ENCODE measurements around the gene EIF5.

Gene EIF5

DNA sequence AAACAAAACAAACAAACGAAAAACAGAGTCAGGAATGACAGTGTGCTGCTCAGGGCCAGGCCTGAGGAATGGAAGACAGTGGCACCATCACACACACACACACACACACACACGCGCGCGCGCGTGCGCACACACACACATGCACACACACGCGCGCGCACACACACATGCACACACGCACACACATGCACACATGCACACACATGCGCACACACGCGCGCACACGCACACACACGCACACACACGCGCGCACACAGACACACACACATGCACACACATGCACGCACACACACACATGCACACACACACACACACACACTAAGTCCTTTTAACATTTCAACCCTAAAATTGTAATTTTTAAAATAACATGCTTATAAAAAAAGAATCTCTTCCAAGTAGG, 38.0 kb downstream of the EIF5 start:
- no peak for DNase-seq (ENCODE audit: low spot score)

- peak; percentile 86 for DNase-seq (ENCODE audit: low spot score)
Observed at GRCh38 chr14:103372552-103373304, 38.7 kb downstream of the EIF5 start.

DNA sequence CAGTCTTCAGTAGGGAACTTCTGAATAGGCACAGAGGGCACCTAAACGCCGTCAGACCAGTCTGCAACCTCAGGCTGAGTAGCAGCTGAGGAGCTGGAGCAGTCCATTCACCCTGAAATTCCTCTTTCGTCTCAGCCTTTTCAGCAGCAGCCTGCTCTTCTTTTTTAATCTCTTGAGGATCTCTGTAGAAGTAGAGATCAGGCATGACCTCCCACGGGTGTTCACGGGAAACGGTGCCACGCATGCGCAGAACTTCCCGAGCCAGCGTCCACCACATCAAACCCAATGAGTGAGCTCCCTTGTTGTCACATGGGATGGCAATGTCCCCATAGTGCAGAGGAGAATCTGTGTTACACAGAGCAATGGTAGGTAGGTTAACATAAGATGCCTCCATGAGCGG, 40.1 kb downstream of the EIF5 start:
- no peak for DNase-seq (ENCODE audit: low spot score)

- no peak for DNase-seq (ENCODE audit: low spot score)
Observed at GRCh38 chr14:103377522-103378037, 43.5 kb downstream of the EIF5 start.

DNA sequence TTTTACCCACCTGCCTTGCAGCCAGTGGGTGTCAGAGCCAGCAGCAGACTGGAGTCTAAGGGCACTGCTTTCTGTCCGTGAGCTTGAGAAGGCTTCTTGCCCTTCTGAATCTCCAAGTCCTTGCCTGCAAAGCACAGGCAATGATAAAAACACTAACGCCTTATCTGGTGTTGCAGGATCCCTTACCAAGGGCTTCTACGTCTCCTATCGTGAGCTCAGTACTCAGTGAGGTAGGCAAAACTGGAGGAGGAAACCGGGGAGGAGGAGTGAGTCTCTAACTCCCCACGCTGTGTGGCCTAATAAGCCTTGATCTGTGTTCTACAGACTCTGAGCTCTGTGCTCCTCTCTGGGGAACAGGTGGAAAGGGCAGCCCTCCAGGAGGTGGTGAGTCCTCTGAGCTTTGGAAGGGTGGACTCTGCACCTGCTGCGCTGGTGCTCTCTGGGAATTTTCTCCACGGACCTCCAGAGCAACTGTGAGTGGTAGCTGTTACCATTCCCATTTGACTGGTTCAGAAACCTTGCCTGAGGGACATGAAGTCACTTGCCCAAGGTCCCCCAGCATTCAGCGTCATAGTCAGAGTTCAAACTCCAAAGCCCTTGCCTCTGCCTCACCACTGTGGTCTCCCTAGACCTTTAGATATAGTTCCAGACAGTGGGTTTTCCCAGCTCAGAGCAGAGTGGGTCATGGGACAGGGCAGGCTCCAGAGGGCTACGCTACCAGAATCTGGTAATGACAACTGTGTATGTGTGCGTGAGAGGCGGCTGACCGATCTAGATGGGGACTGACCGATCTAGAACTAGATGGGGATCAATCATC, 44.2 kb downstream of the EIF5 start:
- DNase-seq (ENCODE audit: low spot score), result no peak

- DNase-seq (ENCODE audit: low spot score), result no peak
Observed at GRCh38 chr14:103380719-103381377, 46.8 kb downstream of the EIF5 start.

GRCh38 chr14:103382376-103382775, 48.3 kb downstream of the EIF5 start:
- DNase-seq (ENCODE audit: low spot score), result no peak

- no peak for DNase-seq (ENCODE audit: low spot score)
Observed at GRCh38 chr14:103384450-103385151, 50.6 kb downstream of the EIF5 start.

DNA sequence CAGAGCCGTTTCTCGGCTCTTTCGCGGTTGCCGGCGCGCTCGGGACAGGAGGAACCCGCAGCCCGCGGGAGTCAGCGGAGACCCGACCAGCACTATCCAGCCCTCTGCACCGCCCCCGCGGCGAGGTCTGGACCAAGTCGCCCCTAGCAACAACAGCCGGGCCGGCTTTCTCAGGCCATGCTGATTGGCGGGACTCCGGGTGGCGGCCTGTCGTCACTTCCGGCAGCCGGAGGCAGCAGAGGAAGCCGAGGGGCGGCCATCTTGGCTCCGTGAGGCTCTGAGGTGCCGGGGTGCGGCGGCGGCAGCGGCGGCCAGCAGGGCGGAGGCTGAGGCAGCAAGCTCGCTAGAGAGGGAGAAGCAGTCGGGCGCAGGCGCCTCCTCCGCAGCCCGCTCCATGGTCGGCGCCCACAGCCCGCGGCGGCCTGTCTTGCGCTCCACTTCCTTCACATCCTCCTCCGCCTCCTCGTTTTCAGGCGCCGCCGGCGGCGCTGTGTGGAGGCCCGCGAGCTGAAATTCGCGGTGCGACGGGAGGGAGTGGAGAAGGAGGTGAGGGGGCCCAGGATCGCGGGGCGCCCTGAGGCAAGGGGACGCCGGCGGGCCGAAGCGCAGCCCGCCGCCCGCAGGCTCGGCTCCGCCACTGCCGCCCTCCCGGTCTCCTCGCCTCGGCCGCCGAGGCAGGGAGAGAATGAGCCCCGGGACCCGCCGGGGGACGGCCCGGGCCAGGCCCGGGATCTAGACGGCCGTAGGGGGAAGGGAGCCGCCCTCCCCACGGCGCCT, 51.3 kb downstream of the EIF5 start, which contains the start of gene MARK3:
Gene MARK3, plus strand, starts transcription at position 264 of the 777 bp plus-strand sequence. CDS start 615 bp downstream, outside the sequence.
- peak; percentile 91 for DNase-seq (ENCODE audit: low spot score)

GRCh38 chr14:103385929-103386712, 52.1 kb downstream of the EIF5 start:
- no peak for DNase-seq (ENCODE audit: low spot score)

DNA sequence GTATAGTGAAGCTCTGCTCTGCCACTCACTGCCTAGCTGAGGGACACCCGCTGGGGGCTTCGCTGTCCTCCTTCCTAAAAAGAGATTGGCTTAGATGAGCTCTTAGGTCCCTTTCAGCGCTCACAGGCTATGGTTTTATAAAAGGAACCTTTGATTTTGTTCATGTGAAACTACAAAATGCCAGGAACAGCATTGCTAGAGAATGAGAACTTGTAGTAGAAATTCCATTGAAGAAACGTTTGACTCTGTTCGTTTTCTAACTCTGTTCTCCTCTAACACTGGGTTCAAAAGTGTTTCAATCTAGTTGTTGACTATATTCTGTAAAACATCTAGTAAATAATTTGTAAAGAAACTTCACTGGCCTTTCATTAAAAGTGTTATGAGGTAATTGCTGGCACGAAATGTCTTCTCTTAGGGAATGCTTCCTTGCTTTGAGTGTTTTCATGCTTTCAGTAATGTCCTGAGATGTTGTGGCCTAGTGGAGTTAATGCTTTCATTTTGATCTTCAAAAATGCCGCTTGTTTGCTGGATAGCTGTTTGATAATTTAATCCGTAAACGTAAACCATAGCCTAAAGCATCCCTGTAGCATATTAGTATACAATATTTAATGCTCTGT, 52.8 kb downstream of the EIF5 start:
- no peak for DNase-seq (ENCODE audit: low spot score)

GRCh38 chr14:103388664-103389063, 54.6 kb downstream of the EIF5 start:
- no peak for DNase-seq (ENCODE audit: low spot score)

- no peak for DNase-seq (ENCODE audit: low spot score)
Observed at GRCh38 chr14:103390605-103391004, 56.6 kb downstream of the EIF5 start.

- DNase-seq (ENCODE audit: low spot score), result no peak
Observed at GRCh38 chr14:103391048-103391447, 57.0 kb downstream of the EIF5 start.

DNA sequence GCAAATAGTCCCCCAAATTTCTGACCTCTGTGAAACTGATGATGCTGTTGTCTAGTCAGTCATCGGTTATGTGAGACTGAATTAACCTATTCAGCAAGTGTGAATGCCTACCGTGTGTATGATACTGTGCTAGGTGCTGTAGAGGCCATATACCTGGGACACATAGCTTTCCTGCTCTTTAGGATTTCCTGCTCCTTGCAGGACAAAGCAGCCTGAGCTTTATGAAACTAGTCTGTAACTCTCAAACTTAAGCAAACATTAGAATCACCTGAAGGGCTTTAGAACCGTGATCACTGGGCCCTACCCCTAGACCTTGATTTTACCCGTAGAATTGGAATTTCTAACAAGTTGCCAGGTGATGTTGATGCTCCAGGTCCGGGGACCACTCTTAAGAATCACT, 58.1 kb downstream of the EIF5 start:
- no peak for DNase-seq (ENCODE audit: low spot score)

GRCh38 chr14:103392572-103392971, 58.5 kb downstream of the EIF5 start:
- DNase-seq (ENCODE audit: low spot score), result no peak

DNA sequence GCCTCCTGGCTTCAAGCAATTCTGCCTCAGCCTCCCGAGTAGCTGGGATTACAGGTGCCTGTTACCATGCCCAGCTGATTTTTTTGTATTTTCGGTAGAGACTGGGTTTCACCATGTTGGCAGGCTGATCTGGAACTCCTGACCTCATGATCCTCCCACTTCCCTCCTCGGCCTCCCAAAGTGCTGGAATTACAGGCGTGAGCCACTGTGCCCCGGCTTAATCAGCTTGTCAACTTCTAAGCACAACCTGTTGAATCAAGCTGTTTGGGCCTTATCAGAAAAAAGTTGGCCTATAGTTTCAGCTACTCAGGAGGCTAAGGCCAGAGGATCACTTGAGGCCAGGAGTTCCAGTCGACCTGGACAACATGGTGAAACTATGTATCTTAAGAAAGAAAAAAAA, 59.0 kb downstream of the EIF5 start:
- no peak for DNase-seq (ENCODE audit: low spot score)

DNA sequence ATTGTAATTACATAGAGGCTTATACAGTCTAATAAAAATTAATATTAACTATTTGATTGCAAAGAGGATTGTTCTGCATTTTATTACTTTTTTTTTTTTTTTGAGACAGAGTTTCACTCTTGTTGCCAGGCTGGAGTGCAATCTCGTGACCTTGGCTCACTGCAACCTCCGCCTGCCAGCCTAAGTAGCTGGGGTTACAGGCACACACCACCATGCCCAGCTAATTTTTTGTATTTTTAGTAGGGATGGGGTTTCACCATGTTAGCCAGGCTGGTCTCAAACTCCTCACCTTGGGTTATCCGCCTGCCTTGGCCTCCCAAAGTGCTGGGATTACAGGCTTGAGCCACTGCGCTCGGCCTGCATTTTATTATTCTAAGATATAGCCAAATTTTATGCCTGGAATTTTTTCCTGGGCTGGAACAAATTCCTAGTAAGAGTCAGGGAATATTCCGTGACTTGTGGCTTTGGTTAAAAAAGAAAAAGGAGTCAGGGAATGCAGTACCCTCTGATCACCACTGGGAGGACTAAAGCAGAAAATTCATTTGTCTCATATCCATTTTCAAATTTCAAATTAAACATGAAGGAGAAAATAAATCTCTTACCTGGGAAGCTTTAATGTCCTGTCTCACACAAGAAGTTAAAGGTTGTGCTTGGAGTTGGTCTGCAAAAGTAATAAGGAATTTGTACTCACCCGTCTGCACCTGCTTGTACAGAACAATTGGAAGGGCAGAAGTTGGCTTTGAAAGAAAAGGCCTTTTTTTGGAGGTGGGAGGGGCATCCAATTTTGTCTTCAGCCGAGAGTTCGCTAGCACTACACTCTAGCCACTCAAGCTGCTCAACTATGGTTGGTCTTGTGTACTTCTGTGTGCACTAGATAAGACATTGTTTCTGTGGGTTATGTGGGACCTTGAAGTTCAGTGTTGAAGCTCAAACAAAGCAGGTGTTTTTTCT, 59.9 kb downstream of the EIF5 start:
- DNase-seq (ENCODE audit: low spot score), result no peak

Measured in COLO829 (cell line).